ENCODE results near the gene ESYT3.

The ESYT3 gene

GRCh38 chr3:138434276-138434874 is at the start of gene ESYT3:
Gene ESYT3 (plus strand): TSS chr3:138434616. CDS start chr3:138434799, 183 bp downstream.
- DNase-seq: peak; percentile 75 to 82

- DNase-seq: no peak
Measured at GRCh38 chr3:138384976-138385375, 49.4 kb upstream of the ESYT3 start.

- DNase-seq: no peak
Measured at GRCh38 chr3:138389144-138389601, 45.2 kb upstream of the ESYT3 start.

- no peak for DNase-seq
Measured at GRCh38 chr3:138389841-138390581, 44.4 kb upstream of the ESYT3 start.

GRCh38 chr3:138390582-138390932 is 43.9 kb upstream of the ESYT3 start:
- no peak for DNase-seq

- DNase-seq: no peak
Measured at GRCh38 chr3:138394156-138394555, 40.3 kb upstream of the ESYT3 start.

GRCh38 chr3:138394686-138395085 is 39.7 kb upstream of the ESYT3 start:
- DNase-seq: no peak

- no peak for DNase-seq
Measured at GRCh38 chr3:138395865-138396751, 38.3 kb upstream of the ESYT3 start.

GRCh38 chr3:138396752-138397410 is 37.5 kb upstream of the ESYT3 start:
- no peak for DNase-seq

- no peak for DNase-seq
Measured at GRCh38 chr3:138397983-138398382, 36.4 kb upstream of the ESYT3 start.

GRCh38 chr3:138398791-138399575 is 35.4 kb upstream of the ESYT3 start:
- no peak for DNase-seq

GRCh38 chr3:138399766-138400165 is 34.6 kb upstream of the ESYT3 start:
- no peak for DNase-seq

GRCh38 chr3:138400651-138401070 is 33.8 kb upstream of the ESYT3 start:
- no peak for DNase-seq

GRCh38 chr3:138401834-138402233 is 32.6 kb upstream of the ESYT3 start:
- DNase-seq: no peak

- DNase-seq: no peak
Measured at GRCh38 chr3:138404121-138404520, 30.3 kb upstream of the ESYT3 start.

- DNase-seq: no peak
Measured at GRCh38 chr3:138405001-138405400, 29.4 kb upstream of the ESYT3 start.

GRCh38 chr3:138405486-138405885 is 28.9 kb upstream of the ESYT3 start:
- DNase-seq: no peak

- no peak for DNase-seq
Measured at GRCh38 chr3:138406606-138407005, 27.8 kb upstream of the ESYT3 start.

- DNase-seq: no peak
Measured at GRCh38 chr3:138407236-138407907, 27.0 kb upstream of the ESYT3 start.

GRCh38 chr3:138408751-138409570 is 25.5 kb upstream of the ESYT3 start:
- DNase-seq: no peak
